Measurements from ENCODE around the gene ATXN7.

Gene ATXN7

GRCh38 chr3:63936925-63937324 lies 73.3 kb downstream of the ATXN7 start:
- Histone ChIP-seq H3K36me3 (ENCODE audit: control insufficient read depth in 2 of 2, insufficient read depth in 2 of 2, low read length in 2 of 2) (peaks cover 0 to under 1% of the 10 kb centered on the region in 2 donors), H3K9ac (ENCODE audit: low read length in 2 of 2) (no peak overlapping the region), H3K27ac (ENCODE audit: low read length) (no peak overlapping the region), H3K27me3 (ENCODE audit: control insufficient read depth in 1 of 2, insufficient read depth in 2 of 2, low read length in 2 of 2) (no peaks in the 10 kb centered on the region), H3K4me3 (ENCODE audit: low read length in 2 of 2) (no peak overlapping the region), H3K4me1 (ENCODE audit: control insufficient read depth, insufficient read depth, low read length) (peaks cover 7% of the 10 kb centered on the region), H3K9me3 (ENCODE audit: control insufficient read depth in 2 of 2, low read length in 2 of 2) (no peaks in the 10 kb centered on the region)

GRCh38 chr3:63937661-63938651 lies 74.3 kb downstream of the ATXN7 start:
- no peak overlapping the region for H3K27ac ChIP-seq (ENCODE audit: low read length)
- H3K9ac ChIP-seq (ENCODE audit: low read length in 2 of 2) = no peak overlapping the region
- peaks cover 4% of the 10 kb centered on the region for H3K4me1 ChIP-seq (ENCODE audit: control insufficient read depth, insufficient read depth, low read length)

GRCh38 chr3:63940389-63940757 lies 76.7 kb downstream of the ATXN7 start:
- Histone ChIP-seq H3K9ac (ENCODE audit: low read length in 2 of 2) (no peak overlapping the region), H3K27ac (ENCODE audit: low read length) (no peak overlapping the region), H3K27me3 (ENCODE audit: control insufficient read depth in 1 of 2, insufficient read depth in 2 of 2, low read length in 2 of 2) (no peaks in the 10 kb centered on the region), H3K4me3 (ENCODE audit: low read length in 2 of 2) (no peak overlapping the region), H3K9me3 (ENCODE audit: control insufficient read depth in 2 of 2, low read length in 2 of 2) (no peaks in the 10 kb centered on the region), H3K4me1 (ENCODE audit: control insufficient read depth, insufficient read depth, low read length) (peaks cover 5% of the 10 kb centered on the region), H3K36me3 (ENCODE audit: control insufficient read depth in 2 of 2, insufficient read depth in 2 of 2, low read length in 2 of 2) (peaks cover 0 to 5% of the 10 kb centered on the region in 2 donors)

More at GRCh38 chr3:63937661-63938651, 74.3 kb downstream of the ATXN7 start:
- no peak overlapping the region for H3K4me3 ChIP-seq (ENCODE audit: low read length in 2 of 2)
- H3K36me3 ChIP-seq (ENCODE audit: control insufficient read depth in 2 of 2, insufficient read depth in 2 of 2, low read length in 2 of 2) = peaks cover 0 to 2% of the 10 kb centered on the region in 2 donors
- H3K27me3 ChIP-seq (ENCODE audit: control insufficient read depth in 1 of 2, insufficient read depth in 2 of 2, low read length in 2 of 2) = no peaks in the 10 kb centered on the region
- no peaks in the 10 kb centered on the region for H3K9me3 ChIP-seq (ENCODE audit: control insufficient read depth in 2 of 2, low read length in 2 of 2)

- Histone ChIP-seq H3K9me3 (ENCODE audit: control insufficient read depth in 2 of 2, low read length in 2 of 2) (no peaks in the 10 kb centered on the region), H3K4me1 (ENCODE audit: control insufficient read depth, insufficient read depth, low read length) (peaks cover 9% of the 10 kb centered on the region), H3K27ac (ENCODE audit: low read length) (no peak overlapping the region), H3K36me3 (ENCODE audit: control insufficient read depth in 2 of 2, insufficient read depth in 2 of 2, low read length in 2 of 2) (peaks cover 0 to 5% of the 10 kb centered on the region in 2 donors), H3K4me3 (ENCODE audit: low read length in 2 of 2) (no peak overlapping the region), H3K9ac (ENCODE audit: low read length in 2 of 2) (no peak overlapping the region), H3K27me3 (ENCODE audit: control insufficient read depth in 1 of 2, insufficient read depth in 2 of 2, low read length in 2 of 2) (no peaks in the 10 kb centered on the region)
These were observed 78.9 kb downstream of the ATXN7 start for GRCh38 chr3:63942528-63942927.

GRCh38 chr3:63943678-63944077 lies 80.0 kb downstream of the ATXN7 start:
- Histone ChIP-seq H3K4me3 (ENCODE audit: low read length in 2 of 2) (no peak overlapping the region), H3K27me3 (ENCODE audit: control insufficient read depth in 1 of 2, insufficient read depth in 2 of 2, low read length in 2 of 2) (no peaks in the 10 kb centered on the region), H3K27ac (ENCODE audit: low read length) (no peak overlapping the region), H3K9me3 (ENCODE audit: control insufficient read depth in 2 of 2, low read length in 2 of 2) (no peaks in the 10 kb centered on the region), H3K36me3 (ENCODE audit: control insufficient read depth in 2 of 2, insufficient read depth in 2 of 2, low read length in 2 of 2) (peaks cover 0 to 5% of the 10 kb centered on the region in 2 donors), H3K9ac (ENCODE audit: low read length in 2 of 2) (no peak overlapping the region), H3K4me1 (ENCODE audit: control insufficient read depth, insufficient read depth, low read length) (peaks cover 14% of the 10 kb centered on the region)

- no peak overlapping the region for H3K4me3 ChIP-seq (ENCODE audit: low read length in 2 of 2)
These were observed 82.0 kb downstream of the ATXN7 start for GRCh38 chr3:63945558-63946096.

GRCh38 chr3:63946753-63947152 lies 83.1 kb downstream of the ATXN7 start:
- Histone ChIP-seq H3K9ac (ENCODE audit: low read length in 2 of 2) (no peak overlapping the region), H3K36me3 (ENCODE audit: control insufficient read depth in 2 of 2, insufficient read depth in 2 of 2, low read length in 2 of 2) (peaks cover 0 to 5% of the 10 kb centered on the region in 2 donors), H3K27me3 (ENCODE audit: control insufficient read depth in 1 of 2, insufficient read depth in 2 of 2, low read length in 2 of 2) (no peaks in the 10 kb centered on the region), H3K27ac (ENCODE audit: low read length) (no peak overlapping the region), H3K4me3 (ENCODE audit: low read length in 2 of 2) (no peak overlapping the region), H3K9me3 (ENCODE audit: control insufficient read depth in 2 of 2, low read length in 2 of 2) (no peaks in the 10 kb centered on the region), H3K4me1 (ENCODE audit: control insufficient read depth, insufficient read depth, low read length) (peaks cover 14% of the 10 kb centered on the region)

More at GRCh38 chr3:63945558-63946096, 82.0 kb downstream of the ATXN7 start:
- Histone ChIP-seq H3K27ac (ENCODE audit: low read length) (no peak overlapping the region), H3K9ac (ENCODE audit: low read length in 2 of 2) (no peak overlapping the region), H3K9me3 (ENCODE audit: control insufficient read depth in 2 of 2, low read length in 2 of 2) (no peaks in the 10 kb centered on the region), H3K4me1 (ENCODE audit: control insufficient read depth, insufficient read depth, low read length) (peaks cover 14% of the 10 kb centered on the region), H3K27me3 (ENCODE audit: control insufficient read depth in 1 of 2, insufficient read depth in 2 of 2, low read length in 2 of 2) (no peaks in the 10 kb centered on the region), H3K36me3 (ENCODE audit: control insufficient read depth in 2 of 2, insufficient read depth in 2 of 2, low read length in 2 of 2) (peaks cover 0 to 5% of the 10 kb centered on the region in 2 donors)

GRCh38 chr3:63947594-63947993 lies 83.9 kb downstream of the ATXN7 start:
- H3K36me3 ChIP-seq (ENCODE audit: control insufficient read depth in 2 of 2, insufficient read depth in 2 of 2, low read length in 2 of 2) = peaks cover 0 to 4% of the 10 kb centered on the region in 2 donors
- no peaks in the 10 kb centered on the region for H3K27me3 ChIP-seq (ENCODE audit: control insufficient read depth in 1 of 2, insufficient read depth in 2 of 2, low read length in 2 of 2)
- no peak overlapping the region for H3K27ac ChIP-seq (ENCODE audit: low read length)
- H3K4me3 ChIP-seq (ENCODE audit: low read length in 2 of 2) = no peak overlapping the region
- H3K4me1 ChIP-seq (ENCODE audit: control insufficient read depth, insufficient read depth, low read length) = peaks cover 14% of the 10 kb centered on the region
- no peaks in the 10 kb centered on the region for H3K9me3 ChIP-seq (ENCODE audit: control insufficient read depth in 2 of 2, low read length in 2 of 2)
- H3K9ac ChIP-seq (ENCODE audit: low read length in 2 of 2) = no peak overlapping the region

GRCh38 chr3:63949005-63949404 lies 85.3 kb downstream of the ATXN7 start:
- no peak overlapping the region for H3K4me3 ChIP-seq (ENCODE audit: low read length in 2 of 2)
- H3K9ac ChIP-seq (ENCODE audit: low read length in 2 of 2) = no peak overlapping the region
- no peak overlapping the region for H3K27ac ChIP-seq (ENCODE audit: low read length)
- H3K9me3 ChIP-seq (ENCODE audit: control insufficient read depth in 2 of 2, low read length in 2 of 2) = no peaks in the 10 kb centered on the region
- peaks cover under 1 to 1% of the 10 kb centered on the region in 2 donors for H3K36me3 ChIP-seq (ENCODE audit: control insufficient read depth in 2 of 2, insufficient read depth in 2 of 2, low read length in 2 of 2)
- peaks cover 14% of the 10 kb centered on the region for H3K4me1 ChIP-seq (ENCODE audit: control insufficient read depth, insufficient read depth, low read length)
- no peaks in the 10 kb centered on the region for H3K27me3 ChIP-seq (ENCODE audit: control insufficient read depth in 1 of 2, insufficient read depth in 2 of 2, low read length in 2 of 2)

GRCh38 chr3:63950698-63951097 lies 87.0 kb downstream of the ATXN7 start:
- Histone ChIP-seq H3K27ac (ENCODE audit: low read length) (no peak overlapping the region), H3K9ac (ENCODE audit: low read length in 2 of 2) (no peak overlapping the region), H3K9me3 (ENCODE audit: control insufficient read depth in 2 of 2, low read length in 2 of 2) (no peaks in the 10 kb centered on the region)

More at GRCh38 chr3:63950698-63951097, 87.0 kb downstream of the ATXN7 start:
- Histone ChIP-seq H3K4me1 (ENCODE audit: control insufficient read depth, insufficient read depth, low read length) (peaks cover 9% of the 10 kb centered on the region), H3K36me3 (ENCODE audit: control insufficient read depth in 2 of 2, insufficient read depth in 2 of 2, low read length in 2 of 2) (peaks cover 2 to 3% of the 10 kb centered on the region in 2 donors), H3K27me3 (ENCODE audit: control insufficient read depth in 1 of 2, insufficient read depth in 2 of 2, low read length in 2 of 2) (no peaks in the 10 kb centered on the region), H3K4me3 (ENCODE audit: low read length in 2 of 2) (no peak overlapping the region)

Measured in stomach smooth muscle (tissue), 2 donors.